K562 (cell line): ENCODE data around the gene TLR6. TPM values are rescaled to one million over a fixed set of nuclear protein-coding genes. Genes with fewer than 3 reads are reported as not detected.

Experiments
- ESRRA ChIP-seq: fragments of 450-650 bp; IDR thresholded peaks from 2 replicates; pipeline ENCODE4 v1.6.1; 2014; ENCODE audit warnings: low read depth, mild to moderate bottlenecking, moderate library complexity, borderline replicate concordance
- HMGXB4 ChIP-seq: sonication (generic); formaldehyde crosslinking; IDR thresholded peaks from 2 replicates; pipeline ENCODE4 v1.8.1; 2023; ENCODE audit warnings: mild to moderate bottlenecking, missing genetic modification reagents
- MXD1 ChIP-seq: fragments of 250-450 bp; sonication (Bioruptor Pico); IDR thresholded peaks from 2 replicates; pipeline ENCODE4 v1.8.0; 2021; ENCODE audit warnings: borderline replicate concordance, mild to moderate bottlenecking, moderate library complexity; ENCODE audit not compliant: poor library complexity, severe bottlenecking
- REST ChIP-seq, 2 experiments: fragments of 450-650 bp; formaldehyde crosslinking in 1 of 2; IDR thresholded peaks; 2 replicates each; pipeline versions ENCODE4 v1.4.0 to v1.6.1; 2014 to 2020; ENCODE audit warnings: mild to moderate bottlenecking in 2 of 2, borderline replicate concordance in 1 of 2, low read depth in 1 of 2
- SIX5 ChIP-seq, 2 experiments: IDR thresholded peaks; 2 replicates each; pipeline ENCODE4 v1.6.1; 2011; ENCODE audit warnings: low read length in 2 of 2, borderline replicate concordance in 1 of 2, low read depth in 1 of 2, mild to moderate bottlenecking in 1 of 2, moderate library complexity in 1 of 2; ENCODE audit not compliant: insufficient read depth in 1 of 2
- SOX6 ChIP-seq: fragments of 450-650 bp; IDR thresholded peaks from 2 replicates; pipeline ENCODE4 v1.6.1; 2014; ENCODE audit warnings: mild to moderate bottlenecking
- U2AF1 ChIP-seq: fragments of 200-400 bp; formaldehyde crosslinking; optimal IDR thresholded peaks from 2 replicates; pipeline ENCODE3; 2017; ENCODE audit warnings: mild to moderate bottlenecking, low read depth, low read length, moderate library complexity
- ZNF239 ChIP-seq: fragments of 250-450 bp; sonication (Bioruptor Pico); IDR thresholded peaks from 2 replicates; pipeline ENCODE4 v1.4.0; 2020; ENCODE audit warnings: mild to moderate bottlenecking
- ZNF277 ChIP-seq: fragments of 250-450 bp; sonication (Bioruptor Pico); IDR thresholded peaks from 2 replicates; pipeline ENCODE4 v1.8.0; 2022; ENCODE audit warnings: inconsistent platforms, mild to moderate bottlenecking, moderate library complexity, borderline replicate concordance
- ZNF695 ChIP-seq: fragments of 450-650 bp; formaldehyde crosslinking; IDR thresholded peaks from 2 replicates; pipeline ENCODE4 v1.4.0; 2020; ENCODE audit warnings: mild to moderate bottlenecking, moderate library complexity
- polyA plus RNA-seq, 8 experiments: library from polyadenylated mRNA; depleted of rRNA in 4 of 8; stranded (reverse) in 5 of 8; unstranded in 3 of 8; fragments of >200 nt; fragmentation: Nextera tagmentation in 2 of 8; fragmentation: Illumina TruSeq in 1 of 8; extraction: Ambion mirVana in 2 of 8; extraction: Trizol in 1 of 8; gene quantifications; 2 replicates each; pipeline versions ENCODE4 v1.2.1 to v1.2.3, GENCODE V29; 2011 to 2014; ENCODE audit warnings: inconsistent platforms in 1 of 8, missing spikeins in 1 of 8
- total RNA-seq, 7 experiments: library from RNA; depleted of rRNA in 6 of 7; stranded (reverse); fragments of >200 nt in 6 of 7; fragmentation: Illumina TruSeq in 2 of 7; extraction: Trizol in 2 of 7; gene quantifications; 2 replicates each; pipeline versions ENCODE4 v1.2.1 to v1.2.3, GENCODE V29; 2011 to 2021; ENCODE audit warnings: low replicate concordance in 1 of 7

The TLR6 gene
- total and polyA plus RNA-seq, 9 of the 15 experiments (the other 6 are each of a cell fraction or from before 2014, with no cell fraction given), result 0.08 to 1.9 (median 0.91) TPM

- TF ChIP-seq REST (IDR thresholded peaks at IDR 0.05; ENCODE audit: borderline replicate concordance), result no peak
- no peak for TF ChIP-seq REST (CRISPR knock-in tag; IDR thresholded peaks at IDR 0.05; ENCODE audit: low read depth)
- no peak for TF ChIP-seq MXD1
- TF ChIP-seq ESRRA, result no peak
- TF ChIP-seq U2AF1, result no peak
- TF ChIP-seq ZNF695 (CRISPR knock-in tag), result no peak
- no peak for TF ChIP-seq SIX5 (IDR thresholded peaks at IDR 0.05; ENCODE audit: borderline replicate concordance in 1 of 2, insufficient read depth in 1 of 2, low read depth in 1 of 2, low read length in 2 of 2)
- TF ChIP-seq HMGXB4 (CRISPR knock-in tag), result no peak
- TF ChIP-seq ZNF239 (CRISPR knock-in tag), result no peak
- TF ChIP-seq ZNF277 (CRISPR knock-in tag), result no peak
- no peak for TF ChIP-seq SOX6
- TF ChIP-seq, all 486 proteins: peak for 0
Observed at GRCh38 chr4:38869511-38869910, 12.9 kb upstream of the TLR6 start (continued).
